ENCODE measurements around the gene SLC66A2.
A peak's percentile ranks its signal among the peaks of the same experiment; 100 is the strongest.

The SLC66A2 gene

DNA sequence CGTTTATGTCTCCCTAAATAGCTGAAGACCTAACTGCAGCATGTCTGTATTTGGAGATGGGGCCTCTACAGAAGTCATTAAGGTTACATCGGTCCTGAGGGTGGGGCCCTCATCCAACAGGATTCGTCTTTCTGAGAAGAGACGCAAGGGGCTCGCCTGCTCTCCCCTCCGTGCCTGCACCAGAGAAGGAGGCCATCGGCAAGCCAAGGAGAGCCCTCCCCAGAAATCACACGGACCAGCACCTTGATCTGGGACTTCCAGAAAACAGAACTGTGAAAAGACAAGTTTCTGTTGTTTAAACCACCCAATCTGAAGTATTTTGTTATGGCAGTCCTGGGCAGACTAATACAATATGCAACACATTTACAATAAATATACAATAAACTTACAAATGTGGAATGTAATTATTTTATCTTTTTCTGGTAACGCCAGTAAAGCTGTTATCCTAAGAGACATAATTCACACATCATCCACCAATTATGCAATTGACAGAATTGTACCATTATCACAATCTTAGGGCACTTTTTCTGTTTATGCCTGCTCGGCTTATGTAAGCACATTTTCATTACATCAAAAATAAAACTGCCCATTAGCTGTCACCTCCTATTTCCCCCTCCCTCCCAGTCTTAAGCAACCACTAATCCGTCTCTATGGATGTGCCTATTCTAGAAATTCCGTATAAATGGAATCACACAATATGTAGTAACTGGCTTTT is 19.1 kb upstream of the SLC66A2 start:
- no peak for DNase-seq

GRCh38 chr18:79965119-79965902 is 13.9 kb upstream of the SLC66A2 start:
- peak; percentile 74 for DNase-seq

- peak; percentile 41 for DNase-seq
These were observed 13.1 kb upstream of the SLC66A2 start, which contains the start of gene HSBP1L1 for GRCh38 chr18:79964330-79965118. Gene HSBP1L1, plus strand, starts transcription at chr18:79964643. Its CDS starts 93 bp downstream, at chr18:79964736.

DNA sequence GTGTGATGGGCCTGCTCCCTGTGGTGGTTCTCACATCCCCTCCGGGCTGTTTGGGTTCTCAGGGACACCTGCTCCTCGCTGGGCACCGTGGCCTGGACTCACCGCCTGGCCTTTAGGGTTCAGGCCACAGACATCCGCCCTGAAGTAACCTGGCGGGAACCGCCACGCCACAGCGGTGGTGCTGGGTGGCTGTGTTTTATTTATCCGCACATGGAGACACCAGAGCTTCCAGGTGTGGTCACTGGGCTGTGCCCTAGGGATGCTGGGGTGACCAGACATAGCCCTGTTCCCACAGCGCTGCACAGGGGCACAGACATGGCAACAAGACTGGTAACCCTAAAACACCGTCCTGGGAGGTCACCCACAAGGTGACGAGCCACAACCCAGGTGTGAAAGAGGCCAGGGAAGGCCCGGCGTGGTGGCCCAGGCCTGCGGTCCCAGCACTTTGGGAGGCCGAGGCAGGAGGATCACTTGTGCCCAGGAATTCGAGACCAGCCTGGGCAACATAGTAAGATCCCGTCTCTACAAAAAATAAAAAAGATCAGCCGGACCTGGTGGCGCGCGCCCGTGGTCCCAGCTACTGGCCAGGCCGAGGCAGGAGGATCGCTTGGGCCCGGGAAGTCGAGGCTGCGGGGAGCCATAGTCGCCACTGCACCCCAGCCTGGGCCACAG is 12.3 kb upstream of the SLC66A2 start:
- no peak for DNase-seq

DNA sequence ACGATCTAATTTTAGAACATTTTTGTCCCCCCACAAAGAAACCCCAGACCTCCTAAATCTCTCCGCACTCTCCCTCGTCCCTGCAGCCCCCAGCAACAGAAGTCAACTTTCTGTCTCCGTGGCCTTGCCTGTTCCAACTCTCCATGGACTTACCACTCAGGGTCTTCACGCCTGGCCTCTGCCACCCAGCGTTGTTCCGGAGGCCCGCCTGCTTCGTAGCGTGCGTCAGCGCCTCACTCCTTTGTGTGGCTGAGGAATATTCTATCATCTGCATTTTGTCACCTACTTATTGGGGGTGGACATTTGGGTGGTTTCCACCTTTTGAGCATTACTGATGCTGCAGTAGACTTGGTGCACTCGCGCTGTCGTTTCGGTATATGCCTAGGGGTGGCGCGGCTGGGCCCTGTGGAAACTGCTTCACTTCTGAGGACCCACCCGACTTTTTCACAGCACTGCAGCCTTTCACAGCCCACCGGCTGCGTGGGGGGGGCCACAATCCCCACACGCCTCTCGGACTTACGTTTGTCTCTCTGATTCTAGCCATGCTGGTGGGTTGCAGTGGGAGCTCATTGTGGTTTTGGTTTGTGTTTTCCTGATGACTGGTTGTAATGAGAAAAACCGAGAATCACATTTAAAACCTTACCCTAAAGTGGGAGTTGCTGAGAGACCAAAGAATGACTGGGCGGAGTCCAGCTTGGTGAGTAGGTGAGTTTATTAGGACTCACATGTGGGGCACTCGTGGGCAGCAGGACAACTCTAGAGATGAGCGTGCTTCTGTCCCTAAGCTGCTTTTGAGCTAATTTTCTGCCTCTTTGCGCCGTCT is 11.6 kb upstream of the SLC66A2 start:
- DNase-seq: no peak

DNA sequence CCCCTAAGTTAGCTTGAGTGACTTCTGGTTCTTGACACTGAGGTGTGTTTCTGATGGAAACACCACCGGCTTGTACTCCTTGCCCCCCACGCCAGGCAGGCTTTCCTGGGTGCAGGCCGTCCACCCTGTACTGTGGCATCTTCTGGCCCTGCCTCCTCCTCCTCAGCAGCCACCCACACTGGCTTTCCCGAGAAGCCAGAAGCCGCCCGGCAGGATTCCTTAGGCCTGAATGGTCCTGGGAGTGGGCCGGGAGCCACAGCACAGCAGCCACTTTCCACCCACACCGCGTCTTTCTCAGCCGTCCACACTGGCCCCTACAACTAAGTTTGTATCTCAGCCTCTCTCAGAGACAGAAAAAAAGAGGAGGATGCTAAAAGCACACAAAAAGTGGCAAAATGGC is 10.9 kb upstream of the SLC66A2 start:
- no peak for DNase-seq

- DNase-seq: peak; percentile 14
These were observed 10.3 kb upstream of the SLC66A2 start for GRCh38 chr18:79961527-79962291.

GRCh38 chr18:79960921-79961526 is 9.6 kb upstream of the SLC66A2 start:
- DNase-seq: no peak

- peak; percentile 46 for DNase-seq
These were observed 8.8 kb upstream of the SLC66A2 start for GRCh38 chr18:79960161-79960801.

DNA sequence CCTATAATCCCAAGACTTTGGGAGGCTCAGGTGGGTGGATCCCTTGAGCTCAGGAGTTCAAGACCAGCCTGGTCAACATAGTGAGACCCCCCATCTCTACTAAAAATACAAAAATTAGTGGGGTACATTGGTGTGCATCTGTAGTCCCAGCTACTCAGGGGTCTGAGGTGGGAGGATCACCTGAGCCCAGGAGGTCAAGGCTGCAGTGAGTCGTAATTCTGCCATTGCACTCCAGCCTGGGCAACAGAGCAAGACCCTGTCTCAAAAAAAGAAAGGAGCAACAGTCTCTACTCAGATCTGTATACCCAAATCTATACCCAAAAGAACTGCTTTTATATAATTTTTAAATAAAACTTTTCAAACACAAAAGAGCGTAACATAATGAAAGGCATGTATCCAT is 7.5 kb upstream of the SLC66A2 start:
- no peak for DNase-seq

DNA sequence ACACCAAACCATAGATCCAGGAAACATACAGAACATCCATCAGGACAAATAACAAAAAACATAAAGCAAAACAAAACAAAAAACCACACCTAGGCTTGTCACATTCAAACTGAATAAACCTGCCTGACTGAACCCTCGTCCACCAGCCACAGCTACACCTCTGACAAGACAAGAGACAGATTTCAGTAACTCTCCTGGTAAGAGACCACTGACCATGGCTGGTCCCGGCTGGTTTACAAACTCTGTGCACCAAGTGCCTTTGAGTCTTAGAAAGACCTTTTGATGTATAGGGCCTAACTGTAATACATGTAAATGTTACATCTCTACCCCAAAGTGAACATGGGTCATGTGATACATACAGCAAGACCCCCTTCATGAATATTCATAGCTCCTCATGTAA is 4.8 kb upstream of the SLC66A2 start:
- no peak for DNase-seq

DNA sequence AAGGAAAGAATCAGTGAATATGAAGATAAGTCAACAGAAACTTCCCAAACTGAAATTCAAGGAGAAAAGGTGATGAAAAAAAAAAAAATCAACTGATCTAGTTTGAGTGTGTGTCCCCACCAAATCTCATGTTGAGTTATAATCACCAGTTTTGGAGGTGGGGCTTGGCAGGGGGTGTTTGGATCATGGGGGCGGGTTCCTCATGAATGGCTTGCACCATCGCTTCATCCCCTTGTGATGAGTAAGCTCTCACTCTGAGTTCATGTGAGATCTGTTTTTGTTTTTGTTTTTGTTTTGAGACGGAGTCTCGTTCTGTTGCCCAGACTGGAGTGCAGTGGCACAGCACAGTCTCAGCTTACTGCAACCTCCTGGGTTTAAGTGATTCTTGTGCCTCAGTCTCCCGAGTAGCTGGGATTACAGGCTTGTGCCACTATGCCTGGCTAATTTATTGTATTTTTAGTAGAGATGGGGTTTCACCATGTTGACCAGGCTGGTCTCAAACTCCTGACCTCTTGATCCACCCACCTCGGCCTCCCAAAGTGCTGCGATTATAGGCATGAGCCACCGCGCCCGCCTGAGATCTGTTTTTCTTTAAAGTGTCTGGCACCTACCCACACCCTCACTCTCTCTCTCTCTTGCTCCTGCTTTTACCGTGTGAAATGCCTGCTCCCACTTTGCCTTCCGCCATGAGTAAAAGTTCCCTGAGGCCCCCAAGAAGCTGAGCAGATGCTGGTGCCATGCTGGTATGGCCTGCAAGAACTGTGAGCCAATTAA is 4.0 kb upstream of the SLC66A2 start:
- no peak for DNase-seq

GRCh38 chr18:79954791-79955190 is 3.3 kb upstream of the SLC66A2 start:
- no peak for DNase-seq

GRCh38 chr18:79953971-79954651 is 2.7 kb upstream of the SLC66A2 start:
- no peak for DNase-seq

DNA sequence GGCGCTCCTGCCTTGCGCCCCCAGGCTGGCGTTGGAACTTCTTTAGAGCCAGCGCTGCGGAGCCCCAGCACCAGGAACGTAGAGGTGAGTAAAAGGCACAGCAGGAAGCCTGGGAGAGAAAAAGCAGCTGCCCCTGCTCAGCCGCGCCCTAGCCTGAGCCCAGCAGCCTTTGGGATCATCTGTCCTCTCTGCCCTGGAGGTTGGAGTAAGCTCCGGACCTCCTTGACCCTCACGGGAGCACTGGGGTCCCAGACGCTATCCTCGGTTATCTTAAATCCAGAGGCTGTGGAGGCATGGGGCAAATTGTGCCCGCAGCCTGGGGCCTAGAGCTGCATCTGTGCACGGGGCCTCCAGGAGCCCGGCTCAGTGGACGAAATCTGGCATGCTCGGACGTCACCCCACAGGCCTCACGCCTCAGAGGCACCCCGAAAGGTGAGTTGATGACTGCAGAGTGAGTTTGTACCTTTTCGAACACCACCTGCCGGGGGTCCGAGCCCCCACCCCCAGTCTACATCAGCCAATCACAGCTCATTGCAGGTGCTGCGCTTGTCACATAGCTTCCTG is 1.6 kb upstream of the SLC66A2 start:
- DNase-seq: no peak

- no peak for DNase-seq
These were observed 1.1 kb upstream of the SLC66A2 start for GRCh38 chr18:79952456-79952995.

GRCh38 chr18:79950515-79951341 is 725 bp downstream of the SLC66A2 start:
- peak; percentile 12 for DNase-seq
